NCI-H460 (cell line): ENCODE data around the gene VEZT. TPM values are rescaled to one million over a fixed set of nuclear protein-coding genes. Genes with fewer than 3 reads are reported as not detected.
A peak's percentile ranks its signal among the peaks of the same experiment; 100 is the strongest.
"Not testable (repeated sequence)": the region's sequence is repeated elsewhere in the genome, so short reads cannot be mapped to it uniquely, and the experiment has no call there.

Source experiments
- DNase-seq: peaks from one replicate; pipeline ENCODE4 v3.0.0-alpha.2; 2016; ENCODE audit warnings: low read depth; ENCODE audit errors: extremely low read depth
- total RNA-seq: library from RNA; depleted of rRNA; stranded (reverse); fragments of >200 nt; shearing (Covaris generic); gene quantifications from 2 replicates; pipeline ENCODE4 v1.2.3, GENCODE V29; 2014

Gene VEZT
- total RNA-seq, 1 experiment from 2014 or later: 78.5 TPM

DNA sequence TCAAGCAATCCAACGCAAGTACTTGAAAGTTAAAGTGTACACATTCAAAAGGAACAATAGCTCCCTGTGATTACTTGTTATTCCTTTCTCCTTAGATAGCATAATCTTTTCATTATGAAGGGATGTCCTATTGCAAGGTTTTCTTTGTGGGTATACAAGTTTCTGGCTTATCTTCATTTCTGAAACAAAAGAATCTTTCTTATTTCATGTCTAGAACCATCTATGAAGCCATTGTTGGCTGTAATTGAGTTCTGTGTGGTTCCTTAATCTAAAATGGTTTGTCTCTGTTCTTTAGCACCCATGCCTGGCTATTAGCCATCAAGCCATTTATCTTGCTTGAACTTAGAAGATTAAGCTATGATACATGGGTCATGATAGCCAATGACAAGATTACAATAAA, 95.0 kb downstream of the VEZT start:
- no peak for DNase-seq

DNA sequence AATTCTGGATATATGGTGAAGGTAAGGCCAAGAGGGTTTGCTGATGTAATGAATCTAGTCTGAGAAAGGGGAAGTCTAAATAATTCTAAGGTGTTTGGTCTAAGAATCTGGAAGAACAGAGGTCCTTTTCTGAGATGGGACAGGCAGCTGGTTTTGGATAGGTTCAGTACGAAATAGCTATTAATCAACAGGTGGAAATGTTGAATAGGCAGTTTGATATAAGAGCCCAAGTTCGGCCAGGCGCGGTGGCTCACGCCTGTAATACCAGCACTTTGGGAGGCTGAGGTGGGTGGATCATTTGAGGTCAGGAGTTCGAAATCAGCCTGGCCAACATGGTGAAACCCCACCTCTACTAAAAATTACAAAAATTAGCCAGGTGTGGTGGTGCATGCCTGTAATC, 97.1 kb downstream of the VEZT start:
- not testable (repeated sequence) for DNase-seq

DNA sequence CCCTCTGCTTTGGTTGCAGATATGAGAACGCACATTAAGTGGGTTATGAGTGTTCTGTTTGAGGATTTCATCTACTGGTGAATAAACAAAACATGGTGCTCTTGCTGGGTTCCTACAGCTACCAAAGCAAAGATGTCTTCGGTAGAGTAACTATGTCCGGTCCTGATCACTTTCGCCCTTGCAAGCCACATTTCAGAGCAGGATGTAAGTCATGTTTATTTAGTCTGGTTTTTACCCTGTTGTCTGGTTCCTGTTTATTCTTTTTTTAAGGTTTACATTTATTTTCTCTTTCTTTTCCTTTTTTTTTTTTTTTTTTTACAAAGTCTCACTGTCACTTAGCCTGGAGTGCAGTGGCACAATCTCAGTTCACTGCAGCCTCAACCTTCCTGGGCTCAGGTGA, 99.2 kb downstream of the VEZT start:
- DNase-seq: no peak

DNA sequence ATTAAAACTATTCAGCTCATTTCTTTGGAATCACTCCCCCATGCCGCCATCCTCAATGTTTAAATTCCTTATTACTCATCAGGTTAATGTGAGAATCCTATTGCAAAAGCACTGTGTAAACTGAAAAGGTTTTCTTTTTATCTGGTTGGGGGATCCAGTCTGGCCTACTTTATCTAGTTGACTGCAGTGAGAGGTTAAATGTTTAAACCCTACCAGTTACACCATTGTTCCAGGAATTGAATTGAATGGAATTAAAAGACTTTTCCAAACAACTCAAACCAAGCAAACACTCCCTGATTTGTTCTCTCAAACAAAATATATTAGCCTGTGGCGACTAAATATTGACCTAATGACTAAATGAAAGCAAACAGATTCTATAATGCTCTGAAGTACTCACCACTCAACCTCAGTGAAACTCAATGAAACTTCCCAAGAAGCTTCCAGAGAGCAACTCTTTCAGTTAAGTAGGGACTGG, 100.5 kb downstream of the VEZT start:
- DNase-seq: peak; percentile 44

DNA sequence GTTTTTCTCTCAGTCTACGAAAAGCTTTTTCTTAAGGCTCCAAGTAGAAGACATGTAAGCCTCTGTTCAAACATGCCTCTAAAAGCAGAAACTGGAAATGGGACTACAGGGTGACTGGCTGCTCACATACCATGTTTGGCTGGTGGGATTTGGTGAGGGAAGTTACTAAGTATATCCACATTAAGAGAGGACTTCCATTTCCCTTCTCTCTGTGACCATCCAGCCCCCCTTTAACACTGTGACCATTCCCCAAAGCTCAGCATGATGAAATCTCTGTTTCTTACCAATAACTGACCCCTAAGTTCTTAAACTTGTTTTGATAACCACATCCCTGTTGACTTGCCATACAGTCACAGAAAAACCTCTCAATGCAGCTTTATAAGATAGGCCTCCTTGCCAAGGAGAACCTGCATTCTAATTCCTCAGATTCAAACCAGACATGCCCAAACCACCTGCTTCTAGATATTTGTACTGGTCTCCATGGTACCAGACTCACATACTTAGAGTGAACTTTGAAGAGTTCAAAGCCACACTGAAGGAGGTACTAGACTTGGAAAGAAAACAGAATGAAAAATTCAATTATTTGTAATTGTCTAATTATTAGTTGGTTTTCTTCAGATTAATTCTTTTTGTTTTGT, 102.2 kb downstream of the VEZT start:
- DNase-seq: no peak

DNA sequence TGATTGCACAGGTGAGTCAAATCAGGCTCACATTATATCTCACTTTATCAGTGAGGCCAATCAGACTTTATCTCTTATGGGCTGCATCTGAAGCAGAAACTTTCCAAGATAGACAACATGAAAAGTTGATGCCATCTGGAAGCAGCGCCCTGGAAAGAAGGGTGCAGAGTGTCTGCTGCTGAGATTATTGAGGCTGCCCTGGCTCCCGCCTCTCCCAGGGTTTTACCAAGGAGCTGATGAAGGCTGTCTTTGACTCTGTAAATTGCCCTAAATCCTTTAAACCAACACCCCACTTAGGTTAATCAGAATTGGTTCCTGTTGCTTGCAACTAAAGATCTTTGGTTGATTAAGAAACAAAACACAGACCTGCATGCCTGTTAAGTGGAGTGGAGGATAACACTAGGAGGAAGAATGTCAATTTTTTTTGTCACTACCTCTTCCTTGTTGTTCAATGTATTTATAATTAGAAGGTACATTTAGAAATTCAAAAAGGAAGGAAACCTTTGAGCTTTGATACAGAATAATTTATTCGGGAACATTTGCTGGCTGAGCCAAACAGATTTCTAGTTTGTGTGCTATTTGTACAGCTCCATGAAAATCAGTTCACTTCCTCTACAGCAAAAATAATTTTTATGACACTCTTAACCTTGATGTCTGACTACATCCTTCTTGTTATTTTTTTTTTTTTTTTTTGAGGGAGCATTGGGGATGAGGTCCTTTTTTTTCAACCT, 104.1 kb downstream of the VEZT start:
- DNase-seq: no peak

DNA sequence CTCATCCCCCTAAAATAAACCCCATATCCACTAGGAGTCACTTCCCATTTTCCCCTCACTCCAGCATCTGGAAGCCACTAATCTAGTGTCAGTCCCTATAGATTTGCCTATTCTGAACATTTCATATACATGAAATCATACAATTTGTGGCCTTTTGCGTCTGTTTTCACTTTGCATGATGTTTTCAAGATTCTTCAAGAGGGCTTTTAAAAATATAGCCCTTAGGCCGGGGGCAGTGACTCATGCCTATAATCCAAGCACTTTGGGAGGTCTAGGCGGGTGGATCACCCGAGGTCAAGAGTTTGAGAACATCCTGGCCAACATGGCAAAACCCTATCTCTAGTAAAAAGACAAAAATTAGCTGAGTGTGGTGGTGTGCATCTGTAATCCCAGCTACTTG, 104.7 kb downstream of the VEZT start:
- no peak for DNase-seq

DNA sequence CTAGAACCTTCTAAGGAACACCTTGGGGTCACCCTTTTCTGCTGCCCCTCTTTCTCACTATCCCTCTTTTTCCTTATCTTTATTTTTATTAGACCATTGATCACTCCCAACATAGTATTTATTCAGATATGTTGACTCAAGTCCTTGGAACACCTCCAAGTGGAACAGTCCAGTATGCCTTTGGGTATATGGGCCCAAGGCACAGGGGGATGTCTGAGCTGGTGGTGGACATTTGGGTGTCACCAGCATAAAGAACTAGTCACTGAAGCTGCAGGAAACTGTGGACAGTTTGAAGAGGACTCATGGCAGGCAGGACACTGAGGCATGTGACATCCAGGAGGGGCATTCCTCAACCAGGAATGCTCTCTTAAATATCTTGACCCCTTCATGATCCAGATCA, 105.6 kb downstream of the VEZT start:
- DNase-seq: no peak

DNA sequence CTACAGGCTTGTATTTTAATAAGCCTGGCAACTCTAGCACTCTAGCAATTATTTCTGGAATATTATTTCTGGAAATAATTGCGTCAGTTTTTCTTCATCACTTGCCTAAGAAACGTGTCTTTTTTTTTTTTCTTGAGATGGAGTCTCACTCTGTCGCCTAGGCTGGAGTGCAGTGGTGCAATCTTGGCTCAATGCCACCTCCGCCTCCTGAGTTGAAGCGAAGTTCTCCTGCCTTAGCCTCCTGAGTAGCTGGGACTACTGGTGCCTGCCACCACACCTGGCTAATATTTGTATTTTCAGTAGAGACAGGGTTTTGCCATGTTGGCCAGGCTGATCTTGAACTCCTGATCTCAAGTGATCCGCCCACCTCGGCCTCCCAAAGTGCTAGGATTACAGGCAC, 106.6 kb downstream of the VEZT start:
- DNase-seq: not testable (repeated sequence)

DNA sequence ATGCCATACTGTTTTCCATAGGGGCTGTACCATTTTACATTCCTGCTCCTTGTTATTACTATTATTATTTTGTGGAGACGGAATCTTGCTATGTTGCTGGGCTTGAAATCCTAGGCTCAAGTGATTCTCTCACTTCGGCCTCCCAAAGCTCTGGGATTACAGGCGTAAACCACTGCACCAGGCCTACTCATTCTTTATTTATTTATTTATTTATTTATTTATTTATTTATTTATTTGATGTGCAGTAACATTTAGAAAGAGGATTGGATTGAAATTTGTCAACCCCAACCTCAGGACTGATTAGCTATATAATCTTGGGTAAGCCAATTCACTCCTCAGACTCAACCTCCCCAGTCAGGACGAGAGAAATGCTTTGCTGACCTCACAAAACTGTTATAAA, 107.9 kb downstream of the VEZT start:
- no peak for DNase-seq

DNA sequence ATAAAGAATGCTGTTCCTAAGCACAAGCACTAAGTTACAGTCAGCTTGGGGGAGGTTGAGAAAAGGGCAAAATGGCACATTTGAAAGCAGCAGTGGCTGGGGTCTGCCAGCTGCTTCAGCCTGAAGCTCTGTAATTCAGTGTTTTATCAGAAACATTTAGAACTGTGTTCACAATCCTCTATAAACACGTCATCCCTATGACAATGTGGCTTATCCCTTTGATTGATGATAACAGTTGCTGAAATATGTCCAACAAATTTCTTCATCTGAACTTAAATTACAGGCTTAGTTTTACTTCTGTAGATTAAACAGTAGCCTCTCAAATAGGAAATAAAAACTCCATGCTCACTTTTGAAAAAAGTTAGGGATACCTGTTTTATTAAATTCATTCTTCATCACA, 108.8 kb downstream of the VEZT start:
- no peak for DNase-seq

DNA sequence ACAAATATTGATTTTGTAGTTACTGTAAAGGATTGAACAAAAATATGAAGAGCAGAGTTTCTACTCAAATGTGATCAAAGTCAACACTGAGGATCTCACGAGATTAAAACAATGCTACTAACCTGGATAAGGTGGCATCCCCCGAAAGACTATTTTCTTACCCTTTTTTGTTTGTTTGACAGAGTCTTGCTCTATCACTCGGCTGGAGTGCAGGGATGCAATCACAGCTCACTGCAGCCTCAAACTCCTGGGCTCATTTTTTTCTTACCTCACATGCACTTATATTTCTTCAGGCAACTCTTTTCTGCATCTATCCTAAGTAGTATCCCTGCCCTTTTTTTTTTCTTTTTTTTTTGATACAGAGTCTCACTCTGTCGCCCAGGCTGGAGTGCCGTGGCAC, 109.2 kb downstream of the VEZT start:
- DNase-seq: no peak

DNA sequence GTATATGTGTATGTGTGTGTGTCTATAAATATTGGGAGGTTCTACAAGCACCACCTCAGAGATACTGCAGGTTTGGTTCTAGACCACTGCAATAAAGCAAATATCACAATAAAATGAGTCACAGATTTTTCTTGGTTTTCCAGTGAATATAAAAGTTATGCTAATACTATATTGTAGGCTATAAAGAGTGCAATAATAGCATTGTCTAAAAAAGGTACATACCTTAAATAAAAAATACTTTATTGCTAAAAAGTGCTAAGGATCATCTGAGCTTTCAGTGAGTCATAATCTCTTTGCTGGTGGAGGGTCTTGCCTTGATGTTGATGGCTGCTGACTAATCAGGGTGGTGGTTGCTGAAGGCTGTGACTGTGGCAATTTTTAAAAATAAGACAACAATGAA, 111.1 kb downstream of the VEZT start:
- DNase-seq: no peak

DNA sequence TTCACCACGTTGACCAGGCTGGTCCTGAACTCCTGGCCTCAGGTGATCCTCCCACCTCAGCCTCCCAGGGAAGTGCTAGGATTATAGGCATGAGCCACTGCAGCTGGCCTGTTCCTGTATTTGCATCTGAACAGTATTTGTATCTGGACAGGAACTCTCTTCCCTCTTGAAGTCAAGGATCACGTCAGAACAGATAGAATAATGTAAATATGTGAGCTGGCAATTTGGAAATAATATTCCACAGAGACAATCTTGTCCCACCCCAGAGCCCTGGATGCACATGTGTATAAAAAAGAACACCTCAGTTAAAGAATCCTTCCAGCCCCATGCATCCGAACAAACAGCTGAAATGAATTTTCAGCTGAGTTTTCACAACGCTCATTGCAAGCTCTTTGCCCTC, 118.3 kb downstream of the VEZT start:
- no peak for DNase-seq

DNA sequence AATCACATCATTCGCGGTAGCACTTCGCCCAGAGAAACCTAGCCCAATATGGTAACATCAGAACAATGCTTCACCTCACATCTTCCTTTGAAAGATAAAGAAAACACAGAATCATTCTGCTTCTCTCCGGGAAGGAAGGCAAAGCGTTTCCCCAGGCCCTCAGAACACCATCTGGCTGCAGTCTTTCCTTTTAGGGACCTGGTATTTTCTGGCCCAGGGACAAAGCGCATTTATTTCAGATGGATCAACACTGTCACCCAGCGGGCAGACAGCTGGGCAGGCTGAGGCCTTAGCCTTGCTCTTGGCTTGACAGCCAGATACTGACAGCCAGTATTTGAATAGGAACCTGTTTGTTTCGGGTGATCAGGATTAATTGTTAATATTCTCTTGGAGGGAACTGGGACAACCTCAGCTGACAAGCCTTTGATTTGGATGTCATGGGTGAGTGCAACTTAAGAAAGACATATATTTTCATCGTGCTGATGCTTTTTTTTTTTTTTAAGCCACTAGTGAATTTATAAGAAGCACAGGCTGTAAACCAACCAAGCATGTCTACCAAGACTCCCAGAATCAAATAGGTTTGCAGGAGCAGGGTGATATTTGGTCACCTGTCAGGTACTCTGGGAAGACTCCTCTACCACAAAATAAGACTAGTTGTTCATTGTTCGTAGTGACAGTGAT, 118.9 kb downstream of the VEZT start:
- DNase-seq: peak; percentile 39

DNA sequence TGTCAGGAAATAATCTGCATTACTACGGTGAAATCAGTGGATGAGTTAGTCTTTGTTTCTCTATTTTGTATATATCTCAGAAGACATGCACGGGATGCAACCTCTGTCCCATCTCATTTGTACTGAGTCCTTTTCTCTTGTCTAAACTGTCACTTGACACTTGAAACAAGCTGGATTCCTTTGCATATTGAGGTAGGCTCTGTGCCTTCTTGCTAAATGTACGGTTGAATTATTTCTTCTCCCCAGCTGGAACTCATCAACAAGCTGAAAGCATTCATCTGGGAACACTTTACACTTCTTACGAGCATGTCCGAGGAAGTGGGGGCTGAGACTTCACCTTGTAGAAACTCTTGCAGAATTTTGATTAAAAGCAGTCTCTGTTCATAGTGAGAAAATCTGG, 119.5 kb downstream of the VEZT start:
- no peak for DNase-seq

DNA sequence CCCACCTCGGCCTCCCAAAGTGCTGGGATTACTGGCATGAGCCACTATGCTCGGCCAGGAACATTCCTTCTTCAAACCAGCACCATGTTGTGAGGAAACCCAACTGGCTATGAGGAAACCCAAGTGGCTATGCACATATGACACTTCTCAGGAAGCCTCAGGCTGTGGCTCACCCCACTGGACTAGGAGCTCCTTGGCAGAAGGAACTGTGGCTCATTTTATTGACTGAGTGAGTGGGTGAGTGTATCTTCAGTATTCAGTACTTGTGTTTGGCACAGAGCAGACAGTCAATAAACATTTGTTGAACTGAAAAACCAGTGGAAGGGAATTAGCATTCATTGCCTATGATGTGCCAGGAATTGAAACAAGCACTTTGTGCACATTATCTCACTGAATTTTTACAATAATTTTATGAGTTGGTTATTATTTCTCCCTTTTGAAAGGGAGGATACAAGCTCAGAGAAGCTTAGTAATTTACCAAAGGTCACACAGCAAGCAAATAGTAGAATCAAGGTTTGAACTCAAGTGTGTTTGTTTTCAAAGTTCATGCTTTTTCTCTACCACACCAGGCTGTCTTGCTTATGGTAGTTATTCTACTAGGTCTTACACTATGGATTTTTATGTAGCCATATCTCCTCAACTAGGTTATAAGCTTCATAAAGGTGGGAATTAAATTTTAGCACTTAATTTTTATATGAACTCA, 121.6 kb downstream of the VEZT start:
- no peak for DNase-seq

DNA sequence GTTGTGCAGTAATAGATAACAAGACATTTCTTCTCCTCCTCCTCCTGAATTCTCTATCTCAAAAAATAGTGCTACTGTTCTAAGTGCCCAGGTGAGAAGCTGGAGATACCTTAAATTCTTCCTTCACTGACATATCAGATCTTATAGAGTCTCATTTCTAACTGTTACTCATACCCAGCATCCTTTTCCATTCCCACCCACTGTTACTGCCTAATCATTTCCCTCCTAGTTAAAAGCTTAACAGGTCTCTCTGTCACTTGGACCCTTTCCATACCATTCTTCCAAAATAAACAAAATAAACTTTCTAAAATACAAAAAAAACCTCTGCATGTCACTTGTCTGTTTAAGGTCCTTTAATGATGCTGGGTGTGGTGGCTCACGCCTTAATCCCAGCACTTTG, 124.4 kb downstream of the VEZT start:
- no peak for DNase-seq

DNA sequence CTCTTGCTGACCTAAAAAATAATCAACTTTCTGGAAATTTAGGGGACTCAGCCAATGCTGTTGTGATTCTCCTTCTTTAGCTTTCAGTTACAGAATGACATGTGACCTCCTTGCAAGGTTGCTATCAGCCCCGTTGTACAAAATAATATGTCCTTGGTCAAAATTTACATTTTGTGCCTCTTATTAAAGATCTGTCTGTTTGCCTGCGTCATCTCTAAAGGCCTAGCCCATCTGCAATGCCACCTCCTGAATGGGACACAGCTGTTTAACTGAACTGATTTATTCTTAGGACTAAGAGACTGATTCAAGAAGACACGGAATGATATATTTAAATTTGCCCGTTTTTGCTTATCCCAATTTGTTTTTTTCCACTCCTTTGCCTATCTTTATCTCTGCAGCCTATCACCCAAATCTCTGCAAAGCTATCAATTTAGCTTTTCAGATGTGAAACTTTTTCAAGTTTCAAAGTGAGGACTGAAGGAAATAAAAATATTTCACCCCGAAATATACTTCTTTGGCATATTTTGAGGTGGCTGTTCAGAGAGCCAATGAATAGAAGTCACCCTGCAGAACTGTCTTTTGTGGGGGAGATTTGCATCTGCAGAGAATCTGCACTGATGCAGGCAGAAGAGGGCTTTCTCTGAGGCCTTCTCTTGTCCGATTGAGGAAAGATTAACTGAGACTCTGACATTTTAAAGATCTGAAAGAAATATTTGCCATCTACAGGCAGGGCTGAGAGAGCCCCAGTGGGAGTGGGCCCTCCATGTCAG, 126.0 kb downstream of the VEZT start:
- no peak for DNase-seq

DNA sequence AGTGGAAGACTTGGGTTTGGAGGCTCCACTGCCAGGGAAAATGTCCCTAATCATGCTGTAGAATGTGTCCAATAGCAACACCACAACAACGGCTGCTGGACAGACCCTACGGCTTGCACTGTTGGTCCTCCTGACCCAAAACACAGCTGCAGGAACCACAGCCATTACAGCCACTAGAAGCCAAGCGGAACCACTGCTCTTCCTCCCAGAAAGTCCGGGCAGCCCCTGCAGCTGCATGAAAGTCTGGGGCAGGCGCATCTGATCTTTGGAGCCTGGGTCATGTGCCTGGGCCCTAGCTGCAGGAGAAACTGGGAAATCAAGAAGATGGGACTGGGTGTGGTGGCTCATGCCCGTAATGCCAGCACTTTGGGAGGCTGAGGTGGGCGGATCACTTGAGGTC, 131.7 kb downstream of the VEZT start:
- DNase-seq: no peak

DNA sequence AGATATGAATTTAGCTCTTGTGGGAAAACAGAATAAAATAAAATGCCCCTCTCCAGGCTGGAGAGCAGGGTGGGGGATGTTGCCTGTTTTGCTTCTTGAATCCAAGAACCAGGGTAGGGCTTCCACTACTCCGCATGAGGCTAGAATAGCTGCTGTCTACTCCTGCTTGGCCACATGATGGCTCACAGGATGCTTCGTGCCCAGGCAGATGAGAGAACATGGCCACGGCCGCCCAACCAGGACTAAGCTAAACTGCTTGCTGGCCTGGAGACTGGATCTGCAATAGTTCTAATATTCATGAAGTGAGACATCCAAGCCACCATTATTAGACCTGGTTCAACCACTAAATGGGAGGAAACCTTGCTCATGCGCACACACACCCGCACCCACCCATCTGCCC, 134.1 kb downstream of the VEZT start:
- no peak for DNase-seq
